K562 (cell line): Measurements from ENCODE around the gene AMMECR1. TPM values are rescaled to one million over a fixed set of nuclear protein-coding genes. Genes with fewer than 3 reads are reported as not detected.

Experiments used
- AFF1 ChIP-seq, 2 experiments: fragments of 450-650 bp; IDR thresholded peaks; 2 replicates each; pipeline ENCODE4 v1.6.1; 2018; ENCODE audit warnings: mild to moderate bottlenecking in 2 of 2, low read depth in 1 of 2; ENCODE audit not compliant: partially characterized antibody in 2 of 2
- E2F4 ChIP-seq: sonication (generic); formaldehyde crosslinking; IDR thresholded peaks from 2 replicates; pipeline ENCODE4 v1.8.0; 2022; ENCODE audit warnings: mild to moderate bottlenecking, low read depth, missing genetic modification reagents
- FOXA3 ChIP-seq, 2 experiments: fragments of 450-650 bp in 1 of 2; sonication (generic) in 1 of 2; formaldehyde crosslinking; IDR thresholded peaks in 1 of 2; conservative IDR thresholded peaks in 1 of 2; 2 replicates each; pipeline versions ENCODE4 v1.4.0 to v1.8.0; 2020 to 2022; ENCODE audit warnings: mild to moderate bottlenecking in 2 of 2, missing genetic modification reagents in 1 of 2
- FOXK1 ChIP-seq: sonication (generic); formaldehyde crosslinking; IDR thresholded peaks from 2 replicates; pipeline ENCODE4 v1.8.0; 2022; ENCODE audit warnings: missing genetic modification reagents, mild to moderate bottlenecking, borderline replicate concordance
- HDAC1 ChIP-seq, 2 experiments: fragments of 450-650 bp; IDR thresholded peaks; 2 replicates each; pipeline ENCODE4 v1.6.1; 2016 to 2017; ENCODE audit warnings: inconsistent platforms in 1 of 2, mild to moderate bottlenecking in 1 of 2, moderate library complexity in 1 of 2
- HINFP ChIP-seq: fragments of 450-650 bp; conservative IDR thresholded peaks from 2 replicates; pipeline ENCODE4 v1.6.1; 2016; ENCODE audit warnings: missing genetic modification characterization, low read depth, mild to moderate bottlenecking, control low read depth, missing compliant biosample characterization
- HNRNPUL1 ChIP-seq: fragments of 200-400 bp; formaldehyde crosslinking; IDR thresholded peaks from 2 replicates; pipeline ENCODE4 v1.6.1; 2017; ENCODE audit warnings: low read length
- JUN ChIP-seq, 2 experiments: sonication (generic) in 1 of 2; formaldehyde crosslinking in 1 of 2; IDR thresholded peaks; 2 replicates each; pipeline versions ENCODE4 v1.6.1 to v1.8.0; 2012 to 2022; ENCODE audit warnings: borderline replicate concordance in 2 of 2, mild to moderate bottlenecking in 2 of 2, improper control_type of control experiment in 1 of 2, low read depth in 1 of 2, low read length in 1 of 2, missing genetic modification reagents in 1 of 2
- KAT2B ChIP-seq: IDR thresholded peaks from one replicate; pipeline ENCODE4 v1.6.1; 2012; ENCODE audit warnings: low read depth, mild to moderate bottlenecking, control low read depth, inconsistent platforms, low read length, moderate library complexity
- NKRF ChIP-seq: fragments of 450-650 bp; IDR thresholded peaks from 2 replicates; pipeline ENCODE4 v1.6.1; 2016; ENCODE audit warnings: borderline replicate concordance
- POLR2A ChIP-seq: fragments of 450-650 bp; conservative IDR thresholded peaks from 2 replicates; pipeline ENCODE4 v1.6.1; 2016
- POU5F1 ChIP-seq: fragments of 150-350 bp; IDR thresholded peaks from 2 replicates; pipeline ENCODE4 v1.6.1; 2014; ENCODE audit warnings: borderline replicate concordance, low read length, low read depth, mild to moderate bottlenecking; ENCODE audit not compliant: partially characterized antibody
- RUNX1 ChIP-seq: sonication (generic); IDR thresholded peaks from 2 replicates; pipeline ENCODE4 v1.6.1; 2016; ENCODE audit warnings: antibody characterized with exemption, low read depth
- SMAD3 ChIP-seq: fragments of 450-650 bp; formaldehyde crosslinking; conservative IDR thresholded peaks from 2 replicates; pipeline ENCODE4 v1.4.0; 2020; ENCODE audit warnings: mild to moderate bottlenecking
- SMARCC2 ChIP-seq: fragments of 450-650 bp; IDR thresholded peaks from 2 replicates; pipeline ENCODE4 v1.6.1; 2017; ENCODE audit warnings: antibody characterized with exemption, moderate library complexity, mild to moderate bottlenecking, low read depth
- TAF7 ChIP-seq: fragments of 450-650 bp; IDR thresholded peaks from 2 replicates; pipeline ENCODE4 v1.6.1; 2016; ENCODE audit warnings: missing genetic modification characterization, missing compliant biosample characterization
- XRCC4 ChIP-seq: IDR thresholded peaks from one replicate; pipeline ENCODE4 v1.6.1; 2011; ENCODE audit not compliant: insufficient read depth, insufficient read length; ENCODE audit errors: extremely low read depth
- polyA plus RNA-seq, 8 experiments: library from polyadenylated mRNA; depleted of rRNA in 4 of 8; stranded (reverse) in 5 of 8; unstranded in 3 of 8; fragments of >200 nt; fragmentation: Nextera tagmentation in 2 of 8; fragmentation: Illumina TruSeq in 1 of 8; extraction: Ambion mirVana in 2 of 8; extraction: Trizol in 1 of 8; gene quantifications; 2 replicates each; pipeline versions ENCODE4 v1.2.1 to v1.2.3, GENCODE V29; 2011 to 2014; ENCODE audit warnings: inconsistent platforms in 1 of 8, missing spikeins in 1 of 8
- total RNA-seq, 7 experiments: library from RNA; depleted of rRNA in 6 of 7; stranded (reverse); fragments of >200 nt in 6 of 7; fragmentation: Illumina TruSeq in 2 of 7; extraction: Trizol in 2 of 7; gene quantifications; 2 replicates each; pipeline versions ENCODE4 v1.2.1 to v1.2.3, GENCODE V29; 2011 to 2021; ENCODE audit warnings: low replicate concordance in 1 of 7

The AMMECR1 gene
- total and polyA plus RNA-seq, 9 of the 15 experiments (the other 6 are each of a cell fraction or from before 2014, with no cell fraction given), result 13.9 to 36.7 (median 23.6) TPM

- TF ChIP-seq HINFP (tag) (no peak), KAT2B (no peak), POLR2A (no peak), E2F4 (CRISPR knock-in tag) (no peak), AFF1 (IDR thresholded peaks at IDR 0.05; ENCODE audit: low read depth in 1 of 2, partially characterized antibody in 2 of 2) (peak in 1 of 2 experiments; percentile 72), SMARCC2 (peak; percentile 82), TAF7 (tag) (no peak), NKRF (no peak), POU5F1 (no peak), HNRNPUL1 (no peak), FOXK1 (CRISPR knock-in tag) (no peak), XRCC4 (no peak), JUN (IDR thresholded peaks at IDR 0.05; ENCODE audit: borderline replicate concordance, low read depth, low read length) (peak; percentile 22; the same call in 1 of the 2 replicates), JUN (CRISPR knock-in tag; IDR thresholded peaks at IDR 0.05; ENCODE audit: borderline replicate concordance) (no peak), RUNX1 (no peak), FOXA3 (CRISPR knock-in tag; conservative IDR thresholded peaks at IDR 0.05 in 1 of 2, IDR thresholded peaks at IDR 0.05 in 1 of 2) (no peak), SMAD3 (CRISPR knock-in tag) (no peak), HDAC1 (IDR thresholded peaks at IDR 0.05) (0 out of 4 replicates have a peak, but pooled peaks of 1 of the 2 experiments have one; percentile 36)
Observed at GRCh38 chrX:110178179-110178865, 139.6 kb downstream of the AMMECR1 start (continued).
